Measurements from ENCODE around the gene PRKCA. TPM values are rescaled to one million over a fixed set of nuclear protein-coding genes. Genes with fewer than 3 reads are reported as not detected.

Gene PRKCA
- total RNA-seq, 1 experiment from 2014 or later = 20.7 TPM

GRCh38 chr17:66663041-66663606 lies 360.7 kb downstream of the PRKCA start:
- H3K27me3 Mint-ChIP-seq (ENCODE audit: insufficient read depth, unreplicated experiment) = no peaks in the 10 kb centered on the region
- no TSS peak for BruUV-seq (replicated peaks)
- peaks cover 4% of the 10 kb centered on the region for H3K9me3 Mint-ChIP-seq (ENCODE audit: unreplicated experiment)
- H3K4me3 Mint-ChIP-seq (ENCODE audit: unreplicated experiment) = no peak overlapping the region
- no peak for TF ChIP-seq CTCF (IDR thresholded peaks at IDR 0.05; ENCODE audit: unreplicated experiment)
- H3K4me1 Mint-ChIP-seq (ENCODE audit: insufficient read depth, unreplicated experiment) = peaks cover 17% of the 10 kb centered on the region
- H3K36me3 Mint-ChIP-seq (ENCODE audit: insufficient read depth, unreplicated experiment) = peaks cover 3% of the 10 kb centered on the region
- intact Hi-C loops (cut with micrococcal nuclease) = no loop called here
- CTCF ChIA-PET = interaction anchor here (0.5 to 1.9 kb wide), 8 partner anchors 9 to 816 kb away, joined by 3 to 8 read pairs (median 4); no protein-coding TSS in a partner anchor
- no peak for DNase-seq (ENCODE audit: unreplicated experiment)
- POLR2A ChIA-PET = interaction anchor here (1.1 to 3.1 kb wide), 4 partner anchors 9 to 18 kb away, joined by 3 to 39 read pairs (median 4); no protein-coding TSS in a partner anchor
- peak overlapping the region; percentile 76 for H3K27ac Mint-ChIP-seq (ENCODE audit: low read depth, unreplicated experiment)

- Mint-ChIP-seq H3K36me3 (ENCODE audit: insufficient read depth, unreplicated experiment) (peaks cover 10% of the 10 kb centered on the region), H3K9me3 (ENCODE audit: unreplicated experiment) (peaks cover 13% of the 10 kb centered on the region), H3K27me3 (ENCODE audit: insufficient read depth, unreplicated experiment) (no peaks in the 10 kb centered on the region), H3K4me1 (ENCODE audit: insufficient read depth, unreplicated experiment) (peaks cover 17% of the 10 kb centered on the region), H3K4me3 (ENCODE audit: unreplicated experiment) (no peak overlapping the region), H3K27ac (ENCODE audit: low read depth, unreplicated experiment) (no peak overlapping the region)
- ChIA-PET CTCF (interaction anchor here (1.0 kb wide), 1 partner anchor 464 kb away, joined by 5 read pairs; no protein-coding TSS in a partner anchor), POLR2A (no interaction called here)
- intact Hi-C loops (cut with micrococcal nuclease) = no loop called here
- no peak for DNase-seq (ENCODE audit: unreplicated experiment)
- no TSS peak for BruUV-seq (replicated peaks)
- TF ChIP-seq CTCF (IDR thresholded peaks at IDR 0.05; ENCODE audit: unreplicated experiment) = no peak
These were observed 361.9 kb downstream of the PRKCA start for GRCh38 chr17:66664336-66664735.

- CTCF ChIA-PET = interaction anchor here (1.0 kb wide), 1 partner anchor 465 kb away, joined by 5 read pairs; no protein-coding TSS in a partner anchor
- no peak overlapping the region for H3K27ac Mint-ChIP-seq (ENCODE audit: low read depth, unreplicated experiment)
- H3K36me3 Mint-ChIP-seq (ENCODE audit: insufficient read depth, unreplicated experiment) = peaks cover 10% of the 10 kb centered on the region
- TF ChIP-seq CTCF (IDR thresholded peaks at IDR 0.05; ENCODE audit: unreplicated experiment) = no peak
- no TSS peak for BruUV-seq (replicated peaks)
- H3K9me3 Mint-ChIP-seq (ENCODE audit: unreplicated experiment) = peaks cover 13% of the 10 kb centered on the region
- H3K27me3 Mint-ChIP-seq (ENCODE audit: insufficient read depth, unreplicated experiment) = no peaks in the 10 kb centered on the region
- intact Hi-C loops (cut with micrococcal nuclease) = no loop called here
- peaks cover 17% of the 10 kb centered on the region for H3K4me1 Mint-ChIP-seq (ENCODE audit: insufficient read depth, unreplicated experiment)
- DNase-seq (ENCODE audit: unreplicated experiment) = no peak
- POLR2A ChIA-PET = no interaction called here
- H3K4me3 Mint-ChIP-seq (ENCODE audit: unreplicated experiment) = no peak overlapping the region
These were observed 362.8 kb downstream of the PRKCA start for GRCh38 chr17:66665194-66665593.

DNA sequence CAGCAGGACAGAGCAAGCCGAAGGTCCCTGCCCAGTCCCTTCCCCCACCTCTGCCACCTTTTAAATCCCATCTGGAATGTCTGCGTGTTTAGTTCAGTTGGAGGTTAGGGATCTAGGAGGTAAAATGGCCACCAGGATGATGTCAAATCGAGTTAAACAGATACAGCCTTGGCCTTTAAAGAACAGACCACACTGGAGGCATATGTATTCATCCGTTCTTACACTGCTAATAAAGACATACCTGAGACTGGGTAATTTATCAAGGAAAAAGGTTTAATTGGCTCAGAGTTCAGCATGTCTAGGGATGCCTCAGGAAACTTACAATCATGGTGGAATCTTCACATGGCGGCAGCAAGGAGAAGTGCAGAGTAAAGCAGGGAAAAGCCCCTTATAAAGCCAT lies 364.7 kb downstream of the PRKCA start:
- H3K4me3 Mint-ChIP-seq (ENCODE audit: unreplicated experiment) = no peak overlapping the region
- H3K27ac Mint-ChIP-seq (ENCODE audit: low read depth, unreplicated experiment) = no peak overlapping the region
- H3K36me3 Mint-ChIP-seq (ENCODE audit: insufficient read depth, unreplicated experiment) = peaks cover 10% of the 10 kb centered on the region
- ChIA-PET POLR2A (no interaction called here), CTCF (interaction anchor here (0.6 kb wide), 1 partner anchor 368 kb away, joined by 3 read pairs; no protein-coding TSS in a partner anchor)
- H3K27me3 Mint-ChIP-seq (ENCODE audit: insufficient read depth, unreplicated experiment) = no peaks in the 10 kb centered on the region
- H3K4me1 Mint-ChIP-seq (ENCODE audit: insufficient read depth, unreplicated experiment) = peaks cover 4% of the 10 kb centered on the region
- H3K9me3 Mint-ChIP-seq (ENCODE audit: unreplicated experiment) = peaks cover 13% of the 10 kb centered on the region
- no peak for TF ChIP-seq CTCF (IDR thresholded peaks at IDR 0.05; ENCODE audit: unreplicated experiment)
- no TSS peak for BruUV-seq (replicated peaks)
- no peak for DNase-seq (ENCODE audit: unreplicated experiment)
- intact Hi-C loops (cut with micrococcal nuclease) = no loop called here

All from MCF 10A (cell line).